Right lobe of liver (tissue), 4 donors: ENCODE data around the gene CFAP53.

Source experiments
- CTCF ChIP-seq, 4 donors: fragments of 200-600 bp in 3 of 4; fragments of 450-650 bp in 1 of 4; IDR thresholded peaks; one replicate each; pipeline versions ENCODE4 v1.5.1 to v1.8.0; 2016 to 2022; ENCODE audit warnings: antibody characterized with exemption in 4 of 4, mild to moderate bottlenecking in 2 of 4
- POLR2A ChIP-seq: fragments of 450-650 bp; IDR thresholded peaks from one replicate; pipeline ENCODE4 v1.6.1; 2017; ENCODE audit warnings: antibody characterized with exemption, mild to moderate bottlenecking
- donor health status: DM: no; HTN: no; CAD: no.
- donor health status: DM: no; HTN: no; CAD: no.
- donor health status: DM: no; HTN: yes; CAD: no.

- TF ChIP-seq CTCF (IDR thresholded peaks at IDR 0.05) (no peak), POLR2A (no peak)
Measured at GRCh38 chr18:50195689-50196088, 70.6 kb downstream of the CFAP53 start.
